ENCODE data around the gene AUTS2. TPM values are rescaled to one million over a fixed set of nuclear protein-coding genes. Genes with fewer than 3 reads are reported as not detected.

Gene AUTS2
- total and polyA plus RNA-seq, 2 of the 8 experiments (the other 6 are each of a cell fraction or from before 2014, with no cell fraction given), result 25.9 to 101 TPM

GRCh38 chr7:69599286-69599954 lies 1.1 kb downstream of the AUTS2 start (continued):
- TF ChIP-seq RNF2 (IDR thresholded peaks at IDR 0.05; ENCODE audit: borderline replicate concordance, low read depth, low read length, missing control alignments, poor library complexity, severe bottlenecking) (peak; percentile 70), ASH2L (IDR thresholded peaks at IDR 0.05; ENCODE audit: low read length) (peak; percentile 75), FOSL1 (IDR thresholded peaks at IDR 0.05; ENCODE audit: insufficient read depth, low read depth, low read length) (no peak)
